B cell (primary cell): Measurements from ENCODE around the gene PTCD2. TPM values are rescaled to one million over a fixed set of nuclear protein-coding genes. Genes with fewer than 3 reads are reported as not detected.
A peak's percentile ranks its signal among the peaks of the same experiment; 100 is the strongest.

Experiments used
- ATAC-seq: fragments of 200-7000 bp; cut with Tn5 transposase; one replicate; pipeline ENCODE4 v1.10.0; 2021; ENCODE audit warnings: low read depth, mild to moderate bottlenecking, moderate number of reproducible peaks, moderate library complexity
- CTCF ChIA-PET: fragments of 350-600 bp; sonication (Branson Sonifier 250); formaldehyde crosslinking; loops from one replicate; lab custom pipeline; 2021; ENCODE audit warnings: antibody characterized with exemption, inconsistent platforms; lab: Charles Lee
- POLR2A ChIA-PET: fragments of 350-600 bp; sonication (Branson Sonifier 250); formaldehyde crosslinking; loops from one replicate; lab custom pipeline; 2021; ENCODE audit warnings: antibody characterized with exemption; lab: Charles Lee
- DNase-seq: peaks from one replicate; pipeline ENCODE4 v3.0.0; 2013
- H2AFZ ChIP-seq: 2 replicates; pipeline ENCODE4 v1.6.1; 2012; ENCODE audit warnings: mild to moderate bottlenecking, low read depth, low read length; ENCODE audit not compliant: insufficient read depth, poor library complexity, severe bottlenecking
- H3K27ac ChIP-seq, 2 donors: 1 replicate in 1 of 2; 2 replicates in 1 of 2; pipeline ENCODE4 v1.5.1; 2012 to 2013; ENCODE audit warnings: low read length in 2 of 2, mild to moderate bottlenecking in 2 of 2, moderate library complexity in 1 of 2
- H3K27me3 ChIP-seq, 4 experiments: fragments of 200-600 bp in 1 of 4; sonication (generic) in 1 of 4; replicated peaks in 1 of 4; 1 replicate in 2 of 4; 2 replicates in 2 of 4; pipeline versions ENCODE4 v1.6.1 to v1.7.0; 2013 to 2016; ENCODE audit warnings: low read length in 3 of 4, mild to moderate bottlenecking in 2 of 4, mixed read lengths in 1 of 4, moderate library complexity in 1 of 4; ENCODE audit not compliant: insufficient read depth in 4 of 4, control insufficient read depth in 3 of 4; ENCODE audit errors: control extremely low read depth in 1 of 4
- H3K36me3 ChIP-seq, 2 experiments: replicated peaks in 1 of 2; 1 replicate in 1 of 2; 2 replicates in 1 of 2; pipeline versions ENCODE4 v1.6.1 to v1.7.1; 2013; ENCODE audit warnings: low read length in 1 of 2; ENCODE audit not compliant: insufficient read depth in 2 of 2, control insufficient read depth in 1 of 2; ENCODE audit errors: control extremely low read depth in 1 of 2, extremely low read depth in 1 of 2
- H3K4me1 ChIP-seq, 2 donors: fragments of 200-600 bp in 1 of 2; sonication (generic) in 1 of 2; 1 replicate in 1 of 2; 2 replicates in 1 of 2; pipeline versions ENCODE4 v1.5.1 to v1.6.1; 2013 to 2017; ENCODE audit warnings: low read length in 2 of 2; ENCODE audit not compliant: control insufficient read depth in 2 of 2, insufficient read depth in 2 of 2
- H3K4me2 ChIP-seq: replicated peaks from 2 replicates; pipeline ENCODE3; 2012; ENCODE audit warnings: mild to moderate bottlenecking, low read depth, low read length; ENCODE audit not compliant: poor library complexity, severe bottlenecking
- H3K4me3 ChIP-seq, 5 experiments: fragments of 200-600 bp in 1 of 5; sonication (generic) in 1 of 5; 1 replicate in 3 of 5; 2 replicates in 2 of 5; pipeline versions ENCODE4 v1.5.1 to v1.7.0; 2011 to 2016; ENCODE audit warnings: low read length in 4 of 5, mild to moderate bottlenecking in 4 of 5, low read depth in 2 of 5, control low read depth in 1 of 5, moderate library complexity in 1 of 5; ENCODE audit not compliant: insufficient read depth in 1 of 5; ENCODE audit errors: control extremely low read depth in 1 of 5, extremely low read depth in 1 of 5
- H3K79me2 ChIP-seq: fragments of 200-600 bp; sonication (generic); one replicate; pipeline ENCODE4 v1.6.0; 2016; ENCODE audit warnings: low read length; ENCODE audit not compliant: control insufficient read depth, insufficient read depth
- H3K9ac ChIP-seq: fragments of 200-600 bp; sonication (generic); 2 replicates; pipeline ENCODE4 v1.6.1; 2017; ENCODE audit warnings: mild to moderate bottlenecking, low read length, moderate library complexity
- H3K9me3 ChIP-seq, 3 donors: one replicate each; pipeline versions ENCODE4 v1.6.1 to v1.7.1; 2013; ENCODE audit warnings: low read length in 2 of 3; ENCODE audit not compliant: control insufficient read depth in 2 of 3, insufficient read depth in 1 of 3; ENCODE audit errors: control extremely low read depth in 1 of 3
- H4K20me1 ChIP-seq: 2 replicates; pipeline ENCODE4 v1.6.0; 2012; ENCODE audit warnings: mild to moderate bottlenecking, low read length; ENCODE audit not compliant: insufficient read depth, control insufficient read depth, poor library complexity, severe bottlenecking
- H3K27ac Mint-ChIP-seq: one replicate; pipeline ENCODE4 v1.8.0; 2021; ENCODE audit warnings: mixed read lengths
- H3K27me3 Mint-ChIP-seq: one replicate; pipeline ENCODE4 v1.8.0; 2021; ENCODE audit warnings: mixed read lengths
- H3K4me1 Mint-ChIP-seq: one replicate; pipeline ENCODE4 v1.8.0; 2021; ENCODE audit warnings: mixed read lengths
- H3K4me3 Mint-ChIP-seq: one replicate; pipeline ENCODE4 v1.8.0; 2021; ENCODE audit warnings: mixed read lengths
- H3K9me3 Mint-ChIP-seq: one replicate; pipeline ENCODE4 v1.8.0; 2022; ENCODE audit warnings: mixed read lengths; ENCODE audit not compliant: insufficient read depth
- EZH2 ChIP-seq: IDR thresholded peaks from 2 replicates; pipeline ENCODE4 v1.6.1; 2012; ENCODE audit warnings: borderline replicate concordance, low read depth, mild to moderate bottlenecking, moderate library complexity, low read length; ENCODE audit not compliant: insufficient read depth, poor library complexity, severe bottlenecking
- WGBS: methylation state at CpG from one replicate; pipeline ENCODE4 v1.1.5; 2013; ENCODE audit warnings: missing lambda C conversion rate; ENCODE audit not compliant: insufficient coverage; 5-methylcytosine and 5-hydroxymethylcytosine counted together
- intact Hi-C: fragments of 100-400 bp; cut with micrococcal nuclease; formaldehyde crosslinking; loops from one replicate; pipeline ENCODE4 v1.10.0; 2022
- polyA plus RNA-seq: library from polyadenylated mRNA; depleted of rRNA; stranded (reverse); fragments of >200 nt; gene quantifications from 2 replicates; pipeline ENCODE4 v1.2.3, GENCODE V29; 2012
- total RNA-seq, 2 donors: library from RNA; stranded (reverse); fragments of 120-200 nt in 1 of 2; gene quantifications; 1 replicate in 1 of 2; 2 replicates in 1 of 2; pipeline versions ENCODE4 v1.2.3 to v1.2.4, GENCODE V29; 2013 to 2022
- TF ChIP-seq, protein P1 (sequence below): fragments of 200-600 bp; IDR thresholded peaks from one replicate; pipeline ENCODE4 v1.8.0; 2022; ENCODE audit warnings: antibody characterized with exemption, mild to moderate bottlenecking

Gene PTCD2
- total and polyA plus RNA-seq, 2 donors (not counting 1 experiment from before 2014, with no cell fraction given): 3.7 to 10.5 TPM

DNA sequence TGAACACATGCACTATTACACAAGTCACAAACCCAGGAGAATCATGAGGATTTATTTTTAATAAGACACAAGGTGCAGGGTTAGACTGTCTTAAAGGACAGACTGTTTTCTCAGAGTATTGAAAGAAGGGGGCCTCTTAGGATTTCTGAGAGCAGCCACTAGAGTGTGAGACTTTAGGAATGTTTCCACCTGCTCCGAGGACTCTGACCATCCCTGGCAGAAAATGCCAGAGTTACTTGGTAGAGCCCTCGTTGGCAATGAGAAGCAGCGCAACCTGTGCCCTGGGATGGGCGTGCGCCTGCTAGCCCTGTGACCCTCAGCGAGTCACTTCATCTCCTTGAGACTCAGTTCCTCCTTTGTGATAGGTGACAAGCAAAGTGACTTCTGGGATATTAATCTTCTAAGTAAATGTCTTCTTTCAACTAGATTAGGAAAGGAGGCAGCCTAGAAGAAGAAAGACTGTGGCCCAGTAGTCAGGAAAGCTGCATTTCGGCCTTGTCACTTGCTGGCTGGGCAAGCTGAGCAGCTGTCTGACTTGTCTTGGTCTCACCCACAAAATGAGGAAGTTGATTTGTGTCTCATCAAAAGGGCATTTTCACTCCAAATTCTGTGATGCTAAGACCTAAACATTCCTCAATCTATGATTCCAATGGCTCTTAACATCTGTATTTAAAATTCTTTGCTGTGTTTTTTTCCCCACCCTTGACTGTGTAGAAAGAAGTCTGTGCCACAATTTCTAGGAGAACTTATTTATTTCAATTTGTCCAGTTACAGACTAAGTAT lies 60.5 kb downstream of the PTCD2 start:
- H3K27me3 ChIP-seq: no peaks in the 10 kb centered on the region
- intact Hi-C loops: no loop called here
- H3K4me1 ChIP-seq: peaks cover 5 to 6% of the 10 kb centered on the region in 2 donors
- ATAC-seq: no peak
- 81% methylated on average over 6 of the region's 7 CpGs for WGBS
- no peak for TF ChIP-seq EZH2
- TF ChIP-seq, protein P1, sequence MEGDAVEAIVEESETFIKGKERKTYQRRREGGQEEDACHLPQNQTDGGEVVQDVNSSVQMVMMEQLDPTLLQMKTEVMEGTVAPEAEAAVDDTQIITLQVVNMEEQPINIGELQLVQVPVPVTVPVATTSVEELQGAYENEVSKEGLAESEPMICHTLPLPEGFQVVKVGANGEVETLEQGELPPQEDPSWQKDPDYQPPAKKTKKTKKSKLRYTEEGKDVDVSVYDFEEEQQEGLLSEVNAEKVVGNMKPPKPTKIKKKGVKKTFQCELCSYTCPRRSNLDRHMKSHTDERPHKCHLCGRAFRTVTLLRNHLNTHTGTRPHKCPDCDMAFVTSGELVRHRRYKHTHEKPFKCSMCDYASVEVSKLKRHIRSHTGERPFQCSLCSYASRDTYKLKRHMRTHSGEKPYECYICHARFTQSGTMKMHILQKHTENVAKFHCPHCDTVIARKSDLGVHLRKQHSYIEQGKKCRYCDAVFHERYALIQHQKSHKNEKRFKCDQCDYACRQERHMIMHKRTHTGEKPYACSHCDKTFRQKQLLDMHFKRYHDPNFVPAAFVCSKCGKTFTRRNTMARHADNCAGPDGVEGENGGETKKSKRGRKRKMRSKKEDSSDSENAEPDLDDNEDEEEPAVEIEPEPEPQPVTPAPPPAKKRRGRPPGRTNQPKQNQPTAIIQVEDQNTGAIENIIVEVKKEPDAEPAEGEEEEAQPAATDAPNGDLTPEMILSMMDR: no peak
- Mint-ChIP-seq H3K27ac (no peak overlapping the region), H3K4me3 (no peak overlapping the region), H3K9me3 (no peaks in the 10 kb centered on the region), H3K27me3 (peaks cover 14% of the 10 kb centered on the region), H3K4me1 (peaks cover 8% of the 10 kb centered on the region)
- H3K79me2 ChIP-seq: no peaks in the 10 kb centered on the region
- H3K27ac ChIP-seq: no peak overlapping the region
- no peaks in the 10 kb centered on the region for H3K36me3 ChIP-seq
- H3K9me3 ChIP-seq: no peaks in the 10 kb centered on the region
- no peak overlapping the region for H3K4me2 ChIP-seq
- peak overlapping the region; percentile 45 for H2AFZ ChIP-seq
- peak; percentile 34 for DNase-seq
- H3K9ac ChIP-seq: no peak overlapping the region
- POLR2A ChIA-PET: no interaction called here
- no peaks in the 10 kb centered on the region for H4K20me1 ChIP-seq
- CTCF ChIA-PET: no interaction called here
- no peak overlapping the region for H3K4me3 ChIP-seq

DNA sequence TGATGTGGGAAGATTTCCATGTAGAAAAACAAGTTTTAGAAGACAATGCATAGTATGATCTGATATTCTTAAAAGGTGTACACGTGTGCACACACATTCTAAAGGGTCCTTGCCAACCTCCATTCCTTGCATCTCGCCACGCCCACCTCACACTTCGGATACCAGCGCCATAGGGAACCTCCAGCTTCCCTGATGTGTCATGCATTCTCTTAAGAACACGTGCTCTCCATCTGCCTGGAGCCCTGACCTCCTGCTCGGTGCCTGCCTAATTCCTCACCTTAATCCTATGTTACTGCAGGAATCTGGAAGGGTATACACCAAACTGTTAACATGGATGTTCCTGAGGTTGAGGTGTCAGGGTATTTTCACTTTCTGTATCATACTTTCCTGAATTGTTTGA lies 63.1 kb downstream of the PTCD2 start:
- Mint-ChIP-seq H3K4me1 (peaks cover 12% of the 10 kb centered on the region), H3K27me3 (peaks cover 7% of the 10 kb centered on the region), H3K4me3 (no peak overlapping the region), H3K9me3 (no peaks in the 10 kb centered on the region), H3K27ac (no peak overlapping the region)
- Histone ChIP-seq H3K4me2 (no peak overlapping the region), H2AFZ (no peak overlapping the region), H3K9me3 (no peaks in the 10 kb centered on the region), H3K27ac (no peak overlapping the region), H3K27me3 (peaks cover 0 to 3% (median 0%) of the 10 kb centered on the region in 4 experiments), H3K4me1 (peaks cover 5 to 6% of the 10 kb centered on the region in 2 donors), H3K36me3 (no peaks in the 10 kb centered on the region), H4K20me1 (no peaks in the 10 kb centered on the region), H3K79me2 (no peaks in the 10 kb centered on the region), H3K4me3 (no peak overlapping the region), H3K9ac (no peak overlapping the region)
- intact Hi-C loops: no loop called here
- ChIA-PET CTCF (no interaction called here), POLR2A (no interaction called here)
- 95% methylated on average over 4 of the region's 7 CpGs for WGBS
- ATAC-seq: no peak
- DNase-seq: no peak
- TF ChIP-seq, protein P1: no peak
- no peak for TF ChIP-seq EZH2
